Naive thymus-derived CD8-positive, alpha-beta T cell (primary cell): ENCODE data around the gene NNT. TPM values are rescaled to one million over a fixed set of nuclear protein-coding genes. Genes with fewer than 3 reads are reported as not detected.
A peak's percentile ranks its signal among the peaks of the same experiment; 100 is the strongest.
"Not testable (repeated sequence)": the region's sequence is repeated elsewhere in the genome, so short reads cannot be mapped to it uniquely, and the experiment has no call there.

Experiments
- ATAC-seq, 2 donors: fragments of 150-1000 bp; cut with Tn5 transposase in 1 of 2; sonication (Bioruptor Pico), chemical (Tn5 transposase) in 1 of 2; 1 replicate in 1 of 2; 2 replicates in 1 of 2; pipeline ENCODE4 v1.10.0; 2021; ENCODE audit warnings: mild to moderate bottlenecking in 2 of 2, moderate library complexity in 2 of 2
- POLR2A ChIA-PET: fragments of 350-600 bp; sonication (Branson Sonifier 250); formaldehyde crosslinking; loops from one replicate; lab custom pipeline; 2021; ENCODE audit warnings: antibody characterized with exemption; lab: Charles Lee
- DNase-seq, 10 donors: peaks; one replicate each; pipeline versions ENCODE4 v3.0.0 to v3.0.0-alpha.2; 2020 to 2022
- H3K27ac Mint-ChIP-seq, 10 donors: one replicate each; pipeline ENCODE4 v1.8.0; 2020 to 2022; ENCODE audit warnings: mild to moderate bottlenecking in 10 of 10, mixed read lengths in 10 of 10, moderate library complexity in 4 of 10, inconsistent platforms in 1 of 10
- H3K27me3 Mint-ChIP-seq, 5 donors: one replicate each; pipeline ENCODE4 v1.8.0; 2021 to 2022; ENCODE audit warnings: mixed read lengths in 5 of 5
- H3K36me3 Mint-ChIP-seq, 3 donors: one replicate each; pipeline ENCODE4 v1.8.0; 2020 to 2022; ENCODE audit warnings: mixed read lengths in 3 of 3, mild to moderate bottlenecking in 2 of 3, inconsistent platforms in 1 of 3
- H3K4me1 Mint-ChIP-seq, 4 donors: one replicate each; pipeline ENCODE4 v1.8.0; 2021 to 2022; ENCODE audit warnings: mixed read lengths in 4 of 4
- H3K4me3 Mint-ChIP-seq, 10 donors: one replicate each; pipeline ENCODE4 v1.8.0; 2020 to 2022; ENCODE audit warnings: mild to moderate bottlenecking in 10 of 10, mixed read lengths in 10 of 10, moderate library complexity in 6 of 10, inconsistent platforms in 1 of 10
- H3K9me3 Mint-ChIP-seq, 9 donors: one replicate each; pipeline ENCODE4 v1.8.0; 2020 to 2022; ENCODE audit warnings: mixed read lengths in 9 of 9, mild to moderate bottlenecking in 3 of 9, inconsistent platforms in 1 of 9, moderate library complexity in 1 of 9
- polyA plus RNA-seq, 3 donors: library from polyadenylated mRNA; unstranded; fragments of 300-500 nt; fragmentation: Illumina TruSeq; gene quantifications; one replicate each; pipeline ENCODE4 v1.2.3, GENCODE V29; 2021
- total RNA-seq, 8 experiments: library from RNA in 2 of 8; stranded (reverse) in 2 of 8; gene quantifications; one replicate each; pipeline ENCODE4 v1.2.3 and lab custom pipeline; 2021 to 2026

NNT gene
- total and polyA plus RNA-seq, 5 experiments from 2014 or later: 38.8 to 63.6 (median 52.7) TPM

DNA sequence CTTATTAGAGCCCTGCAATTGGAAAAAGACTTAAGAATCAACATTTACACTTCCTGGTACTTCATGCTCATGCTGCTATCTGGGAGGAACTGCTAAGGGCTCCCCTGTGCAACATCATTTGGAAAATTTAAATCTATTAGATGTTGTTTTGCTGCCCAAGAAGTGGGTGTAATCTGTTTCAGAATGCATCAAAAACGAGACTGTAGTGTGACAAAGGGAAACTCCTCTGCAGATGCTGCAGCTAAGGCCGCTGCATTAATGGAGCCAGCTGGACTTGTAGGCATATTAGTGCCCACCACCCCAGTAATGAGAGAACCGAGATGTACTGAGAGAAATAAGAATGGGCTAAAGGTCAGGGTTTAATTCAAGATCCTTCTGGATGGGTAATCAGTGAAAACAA, 35.0 kb upstream of the NNT start:
- Mint-ChIP-seq H3K27me3 (peaks cover 0 to 6% (median 2%) of the 10 kb centered on the region in 5 donors), H3K9me3 (no peaks in the 10 kb centered on the region), H3K4me3 (no peak overlapping the region), H3K27ac (no peak overlapping the region), H3K36me3 (no peaks in the 10 kb centered on the region), H3K4me1 (no peaks in the 10 kb centered on the region)
- no peak for DNase-seq
- POLR2A ChIA-PET: no interaction called here
- no peak for ATAC-seq

DNA sequence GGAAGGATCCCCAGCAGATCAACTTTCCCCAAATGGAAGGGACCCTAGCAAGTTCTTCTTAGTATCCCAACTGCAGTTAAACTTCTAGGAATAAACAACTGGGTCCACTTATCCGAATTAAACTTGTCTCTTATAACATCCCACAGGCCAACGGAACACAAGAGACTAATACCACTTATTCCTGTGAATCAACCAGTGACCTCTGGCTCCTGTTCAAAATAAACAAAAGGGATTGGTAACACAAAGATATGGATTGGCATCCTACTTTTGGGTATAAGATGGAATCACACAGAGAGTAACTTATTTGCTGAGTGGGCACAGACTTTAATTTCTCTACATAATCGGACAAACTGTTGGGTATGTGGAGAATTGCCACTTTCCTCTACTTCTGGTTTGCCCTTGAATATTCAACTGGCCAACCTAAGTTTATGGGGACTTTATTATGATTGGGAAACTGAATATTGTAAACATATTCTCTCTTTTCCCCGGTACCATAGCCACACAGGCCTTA, 33.7 kb upstream of the NNT start:
- no peak for DNase-seq
- H3K36me3 Mint-ChIP-seq: no peaks in the 10 kb centered on the region
- H3K4me1 Mint-ChIP-seq: no peaks in the 10 kb centered on the region
- POLR2A ChIA-PET: no interaction called here
- H3K27me3 Mint-ChIP-seq: no peaks in the 10 kb centered on the region
- no peaks in the 10 kb centered on the region for H3K9me3 Mint-ChIP-seq
- no peak overlapping the region for H3K27ac Mint-ChIP-seq
- ATAC-seq: no peak
- H3K4me3 Mint-ChIP-seq: no peak overlapping the region

DNA sequence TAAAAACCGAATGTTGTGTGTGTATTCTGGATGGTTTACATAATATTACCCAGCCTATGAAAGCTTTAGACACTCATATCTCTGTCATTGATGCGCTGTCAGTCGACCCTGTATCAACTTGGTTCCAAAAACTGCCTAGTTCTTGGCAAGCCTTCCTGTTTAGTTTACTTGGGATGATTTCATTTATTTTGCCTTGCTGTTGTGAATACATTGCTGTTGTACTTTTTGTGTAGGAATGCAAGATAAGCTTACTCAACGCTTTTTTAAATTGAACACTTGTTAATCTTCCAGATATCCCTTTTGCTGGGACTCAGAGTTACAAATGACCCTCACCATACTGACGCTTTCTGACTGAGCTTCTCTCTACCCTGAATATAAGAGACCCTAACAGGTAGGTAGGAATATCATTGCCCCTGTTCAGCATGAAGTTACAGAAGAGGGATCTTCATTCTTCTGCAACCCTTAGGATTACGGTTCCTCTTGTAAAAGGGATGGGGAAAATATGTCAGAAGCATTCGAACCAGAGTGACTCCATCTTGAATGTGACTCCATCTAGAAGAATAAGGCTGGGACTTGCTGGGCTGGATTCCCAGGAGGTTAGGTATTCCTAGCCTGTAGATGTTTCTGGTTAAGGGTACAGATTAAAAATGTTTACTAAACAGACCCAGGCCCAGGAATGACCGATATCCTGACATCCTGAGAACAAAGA, 32.4 kb upstream of the NNT start:
- DNase-seq (no peak), ATAC-seq (no peak)
- H3K4me1 Mint-ChIP-seq: no peaks in the 10 kb centered on the region
- no peak overlapping the region for H3K27ac Mint-ChIP-seq
- H3K9me3 Mint-ChIP-seq: no peaks in the 10 kb centered on the region
- H3K27me3 Mint-ChIP-seq: no peaks in the 10 kb centered on the region
- POLR2A ChIA-PET: no interaction called here
- H3K4me3 Mint-ChIP-seq: no peak overlapping the region
- peaks cover 0 to 9% (median 8%) of the 10 kb centered on the region in 3 donors for H3K36me3 Mint-ChIP-seq

DNA sequence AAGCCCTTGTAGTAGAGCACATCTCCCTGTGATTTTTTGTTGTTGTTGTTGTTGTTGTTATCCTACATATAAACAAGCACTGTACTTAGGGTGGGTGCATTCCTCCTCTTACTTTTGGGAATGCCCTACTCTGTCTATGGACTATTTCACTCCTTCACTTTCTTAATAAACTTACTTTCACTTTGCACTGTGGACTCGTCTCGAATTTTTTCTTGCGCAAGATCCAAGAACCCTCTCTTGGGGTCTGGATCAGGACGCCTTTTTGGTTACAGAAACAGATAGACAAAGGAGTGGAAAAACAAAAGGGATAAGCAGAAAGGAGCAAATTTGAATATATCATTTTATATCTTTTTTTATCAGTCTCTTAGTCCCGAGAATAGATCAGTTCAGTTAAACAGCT, 31.7 kb upstream of the NNT start:
- POLR2A ChIA-PET: no interaction called here
- DNase-seq: no peak
- H3K27me3 Mint-ChIP-seq: no peaks in the 10 kb centered on the region
- H3K9me3 Mint-ChIP-seq: no peaks in the 10 kb centered on the region
- no peak for ATAC-seq
- H3K4me3 Mint-ChIP-seq: no peak overlapping the region
- peaks cover 0 to 3% (median 0%) of the 10 kb centered on the region in 4 donors for H3K4me1 Mint-ChIP-seq
- no peak overlapping the region for H3K27ac Mint-ChIP-seq
- peaks cover 0 to 11% (median 11%) of the 10 kb centered on the region in 3 donors for H3K36me3 Mint-ChIP-seq

DNA sequence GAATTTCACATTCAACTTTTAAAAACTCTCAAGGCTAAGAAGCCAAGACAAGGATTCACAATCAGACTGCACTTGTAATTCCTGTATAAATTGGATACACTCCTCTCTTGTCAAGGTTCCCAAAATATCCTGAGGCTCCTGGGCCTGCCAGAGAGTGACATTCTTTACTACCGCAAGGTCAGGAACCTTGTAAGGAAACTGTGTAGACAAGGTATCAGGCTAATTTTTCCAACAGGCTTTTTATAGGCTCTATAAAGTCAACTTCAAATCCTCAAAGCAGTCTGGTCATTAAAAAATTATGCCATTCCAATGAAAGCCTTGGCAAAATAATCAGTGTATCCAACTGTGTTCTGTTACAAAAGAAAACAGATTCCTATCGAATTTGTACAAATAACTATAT, 30.6 kb upstream of the NNT start:
- POLR2A ChIA-PET: no interaction called here
- DNase-seq (no peak), ATAC-seq (no peak)
- peaks cover 0 to 3% (median 0%) of the 10 kb centered on the region in 4 donors for H3K4me1 Mint-ChIP-seq
- H3K27me3 Mint-ChIP-seq: no peaks in the 10 kb centered on the region
- peaks cover 0 to 11% (median 11%) of the 10 kb centered on the region in 3 donors for H3K36me3 Mint-ChIP-seq
- H3K27ac Mint-ChIP-seq: no peak overlapping the region
- H3K9me3 Mint-ChIP-seq: no peaks in the 10 kb centered on the region
- H3K4me3 Mint-ChIP-seq: no peak overlapping the region

DNA sequence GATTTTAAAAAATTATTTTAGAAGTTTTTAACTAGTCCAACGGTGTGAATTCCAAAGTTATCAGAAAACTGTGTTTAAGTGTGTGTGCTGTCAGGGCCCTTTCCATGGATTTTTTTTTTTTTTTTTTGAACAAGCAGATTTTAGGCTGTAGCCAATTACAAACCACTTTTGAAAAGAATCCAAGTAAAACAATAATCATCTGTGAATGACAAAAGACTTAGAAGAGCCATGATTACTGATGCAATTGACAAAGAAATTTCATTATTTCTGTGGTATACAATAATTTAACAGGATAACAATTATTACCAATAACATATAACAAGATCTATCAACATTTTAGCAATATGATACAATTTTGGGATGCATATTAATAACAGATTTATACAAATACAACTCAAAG, 29.9 kb upstream of the NNT start:
- Mint-ChIP-seq H3K9me3 (no peaks in the 10 kb centered on the region), H3K4me1 (peaks cover 0 to 3% (median 0%) of the 10 kb centered on the region in 4 donors)
- POLR2A ChIA-PET: no interaction called here

DNA sequence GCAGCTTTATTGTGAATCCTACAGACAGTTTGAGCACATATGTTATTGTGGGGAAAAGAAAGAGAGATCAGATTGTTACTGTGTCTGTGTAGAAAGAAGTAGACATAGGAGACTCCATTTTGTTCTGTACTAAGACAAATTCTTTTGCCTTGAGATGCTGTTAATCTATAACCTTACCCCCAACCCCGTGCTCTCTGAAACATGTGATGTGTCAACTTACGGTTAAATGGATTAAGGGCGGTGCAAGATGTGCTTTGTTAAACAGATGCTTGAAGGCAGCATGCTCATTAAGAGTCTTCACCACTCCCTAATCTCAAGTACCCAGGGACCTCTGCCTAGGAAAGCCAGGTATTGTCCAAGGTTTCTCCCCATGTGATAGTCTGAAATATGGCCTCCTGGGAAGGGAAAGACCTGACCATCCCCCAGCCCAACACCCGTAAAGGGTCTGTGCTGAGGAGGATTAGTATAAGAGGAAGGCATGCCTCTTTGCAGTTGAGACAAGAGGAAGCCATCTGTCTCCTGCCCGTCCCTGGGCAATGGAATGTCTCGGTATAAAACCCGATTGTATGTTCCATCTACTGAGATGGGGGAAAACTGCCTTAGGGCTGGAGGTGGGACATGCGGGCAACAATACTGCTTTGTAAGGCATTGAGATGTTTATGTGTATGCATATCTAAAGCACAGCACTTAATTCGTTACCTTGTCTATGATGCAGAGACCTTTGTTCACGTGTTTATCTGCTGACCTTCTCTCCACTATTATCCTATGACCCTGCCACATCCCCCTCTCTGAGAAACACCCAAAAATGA, 22.4 kb upstream of the NNT start:
- Mint-ChIP-seq H3K27ac (peak overlapping the region in 1 of 10 donors; percentile 27), H3K36me3 (peaks cover 0 to 23% (median 9%) of the 10 kb centered on the region in 3 donors)
- H3K4me1 Mint-ChIP-seq, ATAC-seq, DNase-seq, POLR2A ChIA-PET, H3K9me3 Mint-ChIP-seq, H3K27me3 Mint-ChIP-seq, H3K4me3 Mint-ChIP-seq: not testable (repeated sequence)

More for the DNA sequence above, 29.9 kb upstream of the NNT start:
- Mint-ChIP-seq H3K36me3 (peaks cover 0 to 11% (median 11%) of the 10 kb centered on the region in 3 donors), H3K4me3 (no peak overlapping the region), H3K27ac (no peak overlapping the region), H3K27me3 (no peaks in the 10 kb centered on the region)
- no peak for ATAC-seq
- no peak for DNase-seq

DNA sequence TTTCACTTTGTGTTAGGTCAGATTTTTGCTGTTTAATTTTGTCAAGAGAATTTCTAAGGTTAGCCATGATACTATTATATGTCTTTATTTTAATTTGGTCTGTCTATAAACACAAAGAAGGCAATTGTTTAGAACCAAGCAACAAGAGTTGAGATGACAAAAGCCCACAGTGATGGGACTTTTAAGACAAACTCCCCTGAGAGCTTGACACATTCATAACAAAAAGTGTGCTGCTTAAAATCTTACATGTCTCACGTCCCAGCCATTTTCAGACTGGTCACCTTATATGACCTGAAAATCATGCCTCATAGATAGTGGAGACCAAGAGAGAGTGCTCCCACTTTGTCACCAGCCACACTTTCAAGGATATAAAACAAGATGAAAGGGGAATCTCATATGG, 21.6 kb upstream of the NNT start:
- H3K9me3 Mint-ChIP-seq: no peaks in the 10 kb centered on the region
- no peaks in the 10 kb centered on the region for H3K27me3 Mint-ChIP-seq
- H3K4me3 Mint-ChIP-seq: no peak overlapping the region
- no peak for ATAC-seq
- H3K27ac Mint-ChIP-seq: no peak overlapping the region
- POLR2A ChIA-PET: no interaction called here
- DNase-seq: no peak
- peaks cover 0 to 2% (median 0%) of the 10 kb centered on the region in 4 donors for H3K4me1 Mint-ChIP-seq
- peaks cover 0 to 20% (median 6%) of the 10 kb centered on the region in 3 donors for H3K36me3 Mint-ChIP-seq

DNA sequence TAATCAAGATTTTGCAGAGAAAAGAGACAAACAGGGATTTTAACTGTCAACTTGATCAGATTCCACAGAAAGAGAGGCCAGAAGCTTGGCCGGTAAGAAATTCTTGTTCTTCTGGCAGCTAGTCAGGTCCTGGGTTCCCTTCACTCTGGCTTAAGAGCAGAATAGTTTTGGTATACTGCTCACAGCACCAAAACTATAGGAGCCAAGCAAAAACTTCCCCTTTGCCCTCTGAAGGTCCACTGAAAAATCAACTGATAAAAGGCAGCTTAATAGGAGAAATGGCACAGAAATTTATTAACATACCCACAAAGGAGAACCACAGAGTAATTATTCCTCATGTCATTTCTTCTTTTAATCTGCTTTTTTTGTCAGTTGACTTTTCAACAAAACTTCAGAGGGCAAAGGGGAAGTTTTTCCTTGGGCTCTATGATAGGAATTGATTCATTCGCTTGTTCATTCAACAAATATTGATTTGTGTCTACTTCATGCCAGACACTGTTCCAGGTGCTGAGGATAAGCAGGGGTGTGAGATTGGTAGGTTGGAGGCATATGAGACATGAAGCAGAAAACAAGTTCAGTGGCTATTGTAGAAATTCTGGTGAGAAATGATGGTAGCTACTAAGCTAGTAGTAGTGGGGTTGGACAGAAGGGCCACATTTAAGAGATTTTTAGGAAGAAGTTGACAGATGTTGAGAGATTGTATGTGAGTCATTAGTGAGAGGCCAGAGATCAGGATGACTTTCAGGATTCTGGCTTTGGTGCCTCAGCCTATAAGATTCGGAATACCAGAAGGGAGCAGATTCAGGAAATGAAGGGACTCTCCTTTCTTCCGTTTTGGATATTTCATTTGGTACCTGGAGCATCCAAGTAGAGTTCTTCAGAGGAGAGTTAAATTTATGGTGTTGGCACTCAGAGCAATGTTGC, 20.6 kb upstream of the NNT start:
- no peak for DNase-seq
- no peak for ATAC-seq
- no peaks in the 10 kb centered on the region for H3K9me3 Mint-ChIP-seq
- POLR2A ChIA-PET: interaction anchor here (1.1 kb wide), 1 partner anchor 26 kb away, joined by 3 read pairs; no protein-coding TSS in a partner anchor
- peaks cover 0 to 20% (median 6%) of the 10 kb centered on the region in 3 donors for H3K36me3 Mint-ChIP-seq
- no peaks in the 10 kb centered on the region for H3K27me3 Mint-ChIP-seq
- H3K4me3 Mint-ChIP-seq: no peak overlapping the region
- H3K4me1 Mint-ChIP-seq: peaks cover 0 to 2% (median 0%) of the 10 kb centered on the region in 4 donors
- H3K27ac Mint-ChIP-seq: no peak overlapping the region

DNA sequence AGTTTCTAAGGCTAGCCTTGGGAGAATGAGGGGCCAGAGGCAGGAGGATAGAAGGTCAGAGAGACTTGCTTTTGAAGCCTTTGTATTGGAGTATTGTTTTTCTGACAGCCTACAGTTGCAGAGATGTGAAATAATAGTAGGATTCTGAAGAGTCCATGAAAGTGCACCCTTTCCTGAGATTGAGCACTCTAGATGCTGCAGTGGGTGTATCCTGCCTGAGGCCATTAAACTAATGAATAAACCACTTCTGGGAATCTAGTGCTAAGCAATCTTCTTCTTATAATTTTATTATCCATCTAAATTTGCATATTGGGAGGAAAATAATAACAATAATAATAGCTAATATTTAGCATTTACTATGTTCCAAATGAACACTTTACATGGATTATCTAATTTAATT, 19.3 kb upstream of the NNT start:
- H3K9me3 Mint-ChIP-seq: no peaks in the 10 kb centered on the region
- H3K27ac Mint-ChIP-seq: no peak overlapping the region
- DNase-seq (no peak), ATAC-seq (no peak)
- peaks cover 0 to 2% (median 0%) of the 10 kb centered on the region in 4 donors for H3K4me1 Mint-ChIP-seq
- H3K36me3 Mint-ChIP-seq: peaks cover 0 to 20% (median 6%) of the 10 kb centered on the region in 3 donors
- H3K4me3 Mint-ChIP-seq: no peak overlapping the region
- no peaks in the 10 kb centered on the region for H3K27me3 Mint-ChIP-seq
- POLR2A ChIA-PET: interaction anchor here (1.1 kb wide), 1 partner anchor 28 kb away, joined by 3 read pairs; no protein-coding TSS in a partner anchor

DNA sequence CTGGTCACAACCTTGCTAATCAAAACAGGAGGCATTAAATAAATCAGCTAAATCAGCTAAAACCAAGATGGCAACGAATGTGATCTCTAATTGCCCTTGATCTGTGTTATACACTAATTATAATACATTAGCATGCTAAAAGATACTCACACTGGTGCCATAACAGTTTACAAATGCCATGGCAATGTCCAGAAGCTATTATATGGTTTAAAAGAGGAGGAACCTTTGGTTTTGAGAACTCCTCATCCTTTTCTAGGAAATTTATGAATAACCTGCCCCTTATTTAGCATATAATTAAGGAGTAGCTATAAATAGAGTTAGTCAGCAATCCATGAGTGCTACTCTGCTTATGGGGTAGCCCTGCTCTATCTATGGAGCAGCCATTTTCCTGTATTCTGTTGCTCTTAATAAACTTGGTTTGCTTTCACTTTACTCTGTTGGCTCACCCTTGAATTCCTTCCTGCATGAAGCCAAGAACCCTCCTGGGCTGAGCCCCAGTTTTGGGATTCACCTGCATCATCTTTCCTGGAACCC, 18.7 kb upstream of the NNT start:
- no peak for ATAC-seq
- Mint-ChIP-seq H3K9me3 (no peaks in the 10 kb centered on the region), H3K4me3 (no peak overlapping the region), H3K4me1 (peaks cover 0 to 2% (median 0%) of the 10 kb centered on the region in 4 donors), H3K27ac (no peak overlapping the region), H3K27me3 (no peaks in the 10 kb centered on the region), H3K36me3 (peaks cover 0 to 20% (median 6%) of the 10 kb centered on the region in 3 donors)
- POLR2A ChIA-PET: no interaction called here
- no peak for DNase-seq

DNA sequence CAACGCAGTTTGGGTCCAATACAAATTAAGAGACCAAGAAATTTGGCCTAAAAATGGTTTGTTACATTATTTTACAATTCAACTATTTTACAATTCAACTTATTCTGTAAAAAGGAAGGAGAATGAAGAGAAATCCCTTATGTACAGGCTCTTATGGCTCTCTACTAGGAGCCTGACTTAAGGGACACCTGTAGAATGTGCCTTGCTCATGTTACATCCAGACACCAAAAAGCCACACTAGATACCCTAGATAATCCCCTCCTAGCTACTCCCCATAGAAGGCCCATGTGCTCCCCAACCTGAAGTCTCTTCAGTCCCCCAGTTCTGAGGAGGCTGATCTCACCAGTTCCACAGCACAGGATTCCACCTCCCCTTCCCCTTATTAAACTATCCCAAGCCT, 14.1 kb upstream of the NNT start:
- H3K27ac Mint-ChIP-seq: no peak overlapping the region
- no peak for ATAC-seq
- peaks cover 0 to 2% (median 0%) of the 10 kb centered on the region in 4 donors for H3K4me1 Mint-ChIP-seq
- H3K27me3 Mint-ChIP-seq: no peaks in the 10 kb centered on the region
- H3K4me3 Mint-ChIP-seq: no peak overlapping the region
- H3K36me3 Mint-ChIP-seq: peaks cover 0 to 3% (median 2%) of the 10 kb centered on the region in 3 donors
- no peaks in the 10 kb centered on the region for H3K9me3 Mint-ChIP-seq
- POLR2A ChIA-PET: no interaction called here
- no peak for DNase-seq
